T-cell (primary cell): ENCODE measurements around the gene RFX4. TPM values are rescaled to one million over a fixed set of nuclear protein-coding genes. Genes with fewer than 3 reads are reported as not detected.
"Not testable (repeated sequence)": the region's sequence is repeated elsewhere in the genome, so short reads cannot be mapped to it uniquely, and the experiment has no call there.

Source experiments
- ATAC-seq, 4 experiments: fragments of 200-7000 bp in 3 of 4; fragments of 150-1000 bp in 1 of 4; cut with Tn5 transposase; replicated peaks in 1 of 4; 1 replicate in 3 of 4; 2 replicates in 1 of 4; pipeline ENCODE4 v1.10.0; 2021; ENCODE audit warnings: moderate library complexity in 3 of 4, mild to moderate bottlenecking in 2 of 4, moderate number of reproducible peaks in 1 of 4
- CTCF ChIA-PET, 2 donors: fragments of 300-600 bp; sonication (Branson Sonifier 250); formaldehyde crosslinking; loops; one replicate each; lab custom pipeline; 2022; ENCODE audit warnings: antibody characterized with exemption in 2 of 2; lab: Charles Lee
- POLR2A ChIA-PET, 2 donors: fragments of 300-600 bp; sonication (Branson Sonifier 250); formaldehyde crosslinking; loops; one replicate each; lab custom pipeline; 2022; ENCODE audit warnings: antibody characterized with exemption in 2 of 2; lab: Charles Lee
- DNase-seq, 35 experiments: peaks; one replicate each; pipeline versions ENCODE4 v3.0.0 to v3.0.0-alpha.2; 2013 to 2023
- H3K27ac ChIP-seq: one replicate; pipeline ENCODE4 v1.5.1; 2013; ENCODE audit warnings: low read length
- H3K27me3 ChIP-seq, 2 experiments: replicated peaks in 1 of 2; 1 replicate in 1 of 2; 2 replicates in 1 of 2; pipeline versions ENCODE4 v1.6.1 to v1.7.0; 2013; ENCODE audit warnings: low read length in 1 of 2, mixed read lengths in 1 of 2; ENCODE audit not compliant: control insufficient read depth in 2 of 2, insufficient read depth in 2 of 2; ENCODE audit errors: extremely low read depth in 1 of 2
- H3K36me3 ChIP-seq, 2 donors: 1 replicate in 1 of 2; 2 replicates in 1 of 2; pipeline versions ENCODE4 v1.6.1 to v1.7.0; 2013; ENCODE audit warnings: low read length in 1 of 2; ENCODE audit not compliant: control insufficient read depth in 2 of 2, insufficient read depth in 1 of 2; ENCODE audit errors: extremely low read depth in 1 of 2
- H3K4me1 ChIP-seq, 2 experiments: 1 replicate in 1 of 2; 2 replicates in 1 of 2; pipeline versions ENCODE4 v1.6.1 to v1.7.0; 2013; ENCODE audit warnings: low read length in 2 of 2, mixed read lengths in 1 of 2; ENCODE audit not compliant: insufficient read depth in 2 of 2, control insufficient read depth in 1 of 2; ENCODE audit errors: extremely low read depth in 1 of 2
- H3K4me3 ChIP-seq, 2 donors: 1 replicate in 1 of 2; 2 replicates in 1 of 2; pipeline versions ENCODE4 v1.5.1 to v1.7.0; 2013; ENCODE audit warnings: mild to moderate bottlenecking in 2 of 2, low read length in 1 of 2, moderate library complexity in 1 of 2; ENCODE audit not compliant: control insufficient read depth in 1 of 2; ENCODE audit errors: extremely low read depth in 1 of 2
- H3K9me3 ChIP-seq: 2 replicates; pipeline ENCODE4 v1.7.0; 2013
- H3K27ac Mint-ChIP-seq, 2 donors: one replicate each; pipeline ENCODE4 v1.8.0; 2020 to 2021; ENCODE audit warnings: mild to moderate bottlenecking in 2 of 2, mixed read lengths in 2 of 2
- H3K27me3 Mint-ChIP-seq, 2 donors: one replicate each; pipeline ENCODE4 v1.8.0; 2021 to 2022; ENCODE audit warnings: mixed read lengths in 2 of 2
- H3K36me3 Mint-ChIP-seq: one replicate; pipeline ENCODE4 v1.8.0; 2021; ENCODE audit warnings: mixed read lengths
- H3K4me1 Mint-ChIP-seq, 3 donors: one replicate each; pipeline ENCODE4 v1.8.0; 2020 to 2022; ENCODE audit warnings: mixed read lengths in 3 of 3, mild to moderate bottlenecking in 1 of 3
- H3K4me3 Mint-ChIP-seq, 3 donors: one replicate each; pipeline ENCODE4 v1.8.0; 2020 to 2022; ENCODE audit warnings: mild to moderate bottlenecking in 3 of 3, mixed read lengths in 3 of 3, moderate library complexity in 3 of 3
- H3K9me3 Mint-ChIP-seq, 3 donors: one replicate each; pipeline ENCODE4 v1.8.0; 2020 to 2022; ENCODE audit warnings: mixed read lengths in 3 of 3
- WGBS: methylation state at CpG from one replicate; pipeline ENCODE4 v1.1.5; 2013; ENCODE audit warnings: missing lambda C conversion rate; ENCODE audit not compliant: insufficient coverage; 5-methylcytosine and 5-hydroxymethylcytosine counted together
- total RNA-seq, 35 experiments: library from RNA in 6 of 35; stranded (reverse) in 6 of 35; fragments of 120-200 nt in 1 of 35; gene quantifications; one replicate each; pipeline versions ENCODE4 v1.2.1 to v1.2.4 and lab custom pipeline; 2013 to 2026

The RFX4 gene
- total RNA-seq, 5 donors from 2014 or later (not counting 1 experiment from before 2014, with no cell fraction given), result not detected

DNA sequence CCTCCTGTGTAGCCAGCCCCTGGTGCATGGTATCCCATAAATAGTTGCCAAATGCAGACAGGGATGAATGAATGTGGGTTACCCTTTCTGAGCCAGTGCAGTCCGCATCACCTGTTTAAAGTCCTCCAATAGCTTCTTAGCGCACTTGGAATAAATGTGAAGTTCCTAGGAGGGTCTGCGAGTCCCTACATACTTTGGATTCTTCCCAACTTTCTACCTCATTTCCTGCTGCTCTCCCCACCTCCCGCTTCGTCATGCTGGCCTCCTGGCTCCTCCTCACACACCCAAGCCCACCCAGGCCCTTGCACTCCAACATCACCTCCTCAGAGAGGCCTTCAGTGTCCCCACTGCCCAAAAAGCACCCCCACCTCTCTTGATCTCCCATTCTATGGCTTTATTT is 17.7 kb downstream of the RFX4 start:
- H3K9me3 ChIP-seq, result no peaks in the 10 kb centered on the region
- no peak overlapping the region for H3K4me3 Mint-ChIP-seq
- 75% methylated on average over 2 of the region's 5 CpGs for WGBS
- CTCF ChIA-PET, result no interaction called here
- H3K4me3 ChIP-seq, result no peak overlapping the region
- H3K9me3 Mint-ChIP-seq, result no peaks in the 10 kb centered on the region
- no peaks in the 10 kb centered on the region for H3K4me1 Mint-ChIP-seq
- no peaks in the 10 kb centered on the region for H3K4me1 ChIP-seq
- H3K27ac Mint-ChIP-seq, result no peak overlapping the region
- H3K27ac ChIP-seq, result no peak overlapping the region
- H3K27me3 ChIP-seq, result peaks cover 2 to 5% of the 10 kb centered on the region in 2 experiments
- no peaks in the 10 kb centered on the region for H3K36me3 ChIP-seq
- DNase-seq (no peak), ATAC-seq (no peak)
- POLR2A ChIA-PET, result no interaction called here
- no peaks in the 10 kb centered on the region for H3K36me3 Mint-ChIP-seq
- peaks cover 16 to 17% of the 10 kb centered on the region in 2 donors for H3K27me3 Mint-ChIP-seq

DNA sequence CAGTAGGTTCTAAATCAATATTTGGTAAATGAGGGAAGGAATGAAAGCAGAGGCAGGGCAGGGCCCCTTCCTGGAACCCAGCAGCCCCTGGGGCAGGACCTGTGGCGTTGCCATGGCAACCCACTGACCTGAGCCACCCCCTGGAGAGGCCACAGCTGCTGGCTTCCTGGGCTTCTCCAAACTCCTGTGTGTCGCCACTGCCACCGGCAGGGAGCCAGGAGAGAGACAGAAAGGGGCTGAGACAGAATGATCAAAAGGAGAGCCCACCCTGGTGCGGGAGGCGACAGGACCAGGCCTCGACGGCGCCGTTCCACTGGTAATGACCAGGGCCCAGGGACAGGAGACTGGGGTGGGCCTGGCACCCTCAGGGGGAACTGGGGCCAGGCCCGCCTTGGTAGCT is 18.2 kb downstream of the RFX4 start:
- no peak for DNase-seq
- H3K4me1 ChIP-seq, result no peaks in the 10 kb centered on the region
- ChIA-PET CTCF (no interaction called here), POLR2A (no interaction called here)
- no peaks in the 10 kb centered on the region for H3K9me3 Mint-ChIP-seq
- H3K4me3 Mint-ChIP-seq, result no peak overlapping the region
- peaks cover 0 to 5% of the 10 kb centered on the region in 2 experiments for H3K27me3 ChIP-seq
- no peaks in the 10 kb centered on the region for H3K4me1 Mint-ChIP-seq
- H3K27ac Mint-ChIP-seq, result no peak overlapping the region
- no peak overlapping the region for H3K27ac ChIP-seq
- peaks cover 18 to 20% of the 10 kb centered on the region in 2 donors for H3K27me3 Mint-ChIP-seq
- ATAC-seq, result no peak
- 81% methylated on average over 10 of the region's 10 CpGs for WGBS
- no peaks in the 10 kb centered on the region for H3K36me3 ChIP-seq
- H3K9me3 ChIP-seq, result no peaks in the 10 kb centered on the region
- no peaks in the 10 kb centered on the region for H3K36me3 Mint-ChIP-seq
- no peak overlapping the region for H3K4me3 ChIP-seq

GRCh38 chr12:106601496-106601895 is 18.7 kb downstream of the RFX4 start:
- Histone ChIP-seq H3K27me3 (peaks cover 0 to 5% of the 10 kb centered on the region in 2 experiments), H3K27ac (no peak overlapping the region), H3K4me1 (no peaks in the 10 kb centered on the region), H3K36me3 (no peaks in the 10 kb centered on the region), H3K9me3 (no peaks in the 10 kb centered on the region), H3K4me3 (no peak overlapping the region)
- Mint-ChIP-seq H3K4me3 (no peak overlapping the region), H3K36me3 (no peaks in the 10 kb centered on the region), H3K9me3 (no peaks in the 10 kb centered on the region), H3K27me3 (peaks cover 20 to 21% of the 10 kb centered on the region in 2 donors), H3K4me1 (no peaks in the 10 kb centered on the region), H3K27ac (no peak overlapping the region)
- no peak for DNase-seq
- CTCF ChIA-PET, result no interaction called here
- WGBS, result 84% methylated on average over 11 of the region's 11 CpGs
- ATAC-seq, result no peak
- POLR2A ChIA-PET, result no interaction called here

GRCh38 chr12:106602076-106602475 is 19.3 kb downstream of the RFX4 start:
- ATAC-seq (no peak), DNase-seq (no peak)
- Mint-ChIP-seq H3K27ac (no peak overlapping the region), H3K4me3 (no peak overlapping the region), H3K36me3 (no peaks in the 10 kb centered on the region), H3K27me3 (peaks cover 18 to 22% of the 10 kb centered on the region in 2 donors), H3K9me3 (no peaks in the 10 kb centered on the region), H3K4me1 (no peaks in the 10 kb centered on the region)
- H3K4me1 ChIP-seq, result no peaks in the 10 kb centered on the region
- POLR2A ChIA-PET, result no interaction called here
- no peaks in the 10 kb centered on the region for H3K9me3 ChIP-seq
- peaks cover 0 to 5% of the 10 kb centered on the region in 2 experiments for H3K27me3 ChIP-seq
- 81% methylated on average over 3 of the region's 4 CpGs for WGBS
- H3K27ac ChIP-seq, result no peak overlapping the region
- no peaks in the 10 kb centered on the region for H3K36me3 ChIP-seq
- CTCF ChIA-PET, result no interaction called here
- H3K4me3 ChIP-seq, result no peak overlapping the region

DNA sequence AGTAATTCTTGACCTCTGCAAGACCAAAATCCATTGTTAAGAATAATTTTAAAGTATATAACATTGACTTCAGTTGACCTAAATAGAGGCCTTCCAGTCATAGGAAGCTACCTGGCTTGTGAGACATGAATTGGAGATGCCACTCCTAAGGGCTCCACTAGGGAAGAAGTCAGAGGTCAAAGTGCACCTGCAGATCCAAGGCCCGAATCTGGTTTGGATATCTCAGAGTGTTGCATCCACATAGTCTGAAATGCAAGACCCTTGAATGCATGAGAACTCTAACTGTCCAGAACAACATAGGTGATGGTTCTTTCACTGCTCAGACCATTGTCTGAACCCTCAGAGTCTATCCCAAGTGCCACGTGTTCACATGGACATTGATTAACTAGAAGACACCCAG is 22.4 kb downstream of the RFX4 start:
- H3K27me3 Mint-ChIP-seq, result peaks cover 17% of the 10 kb centered on the region in 2 donors
- H3K4me3 Mint-ChIP-seq, result no peak overlapping the region
- H3K27ac Mint-ChIP-seq, result no peak overlapping the region
- no peak overlapping the region for H3K4me3 ChIP-seq
- POLR2A ChIA-PET, result no interaction called here
- WGBS, result 69% methylated on average over 1 of the region's 2 CpGs
- H3K27ac ChIP-seq, result no peak overlapping the region
- ATAC-seq (no peak), DNase-seq (no peak)
- no peaks in the 10 kb centered on the region for H3K36me3 Mint-ChIP-seq
- H3K27me3 ChIP-seq, result peaks cover 0 to 5% of the 10 kb centered on the region in 2 experiments
- CTCF ChIA-PET, result no interaction called here
- H3K36me3 ChIP-seq, result no peaks in the 10 kb centered on the region
- no peaks in the 10 kb centered on the region for H3K4me1 Mint-ChIP-seq
- peaks cover under 1 to 1% (median 1%) of the 10 kb centered on the region in 3 donors for H3K9me3 Mint-ChIP-seq
- H3K4me1 ChIP-seq, result no peaks in the 10 kb centered on the region
- no peaks in the 10 kb centered on the region for H3K9me3 ChIP-seq

DNA sequence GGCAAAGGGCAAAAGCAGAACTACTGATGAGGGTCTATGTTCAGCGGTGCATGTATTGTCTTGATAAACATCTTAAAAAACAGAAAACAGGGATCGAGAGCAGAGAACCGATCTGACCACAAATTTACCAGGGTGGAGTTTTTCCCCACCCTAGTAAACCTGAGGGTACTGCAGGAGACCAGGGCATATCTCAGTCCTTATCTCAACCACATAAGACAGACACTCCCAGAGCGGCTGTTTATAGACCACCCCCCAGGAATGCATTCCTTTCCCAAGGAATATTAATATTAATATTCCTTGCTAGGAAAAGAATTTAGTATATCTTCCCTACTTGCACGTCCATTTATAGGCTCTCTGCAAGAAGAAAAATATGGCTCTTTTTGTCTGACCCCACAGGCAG is 37.8 kb downstream of the RFX4 start:
- DNase-seq, H3K4me3 Mint-ChIP-seq, ATAC-seq, H3K36me3 ChIP-seq, H3K36me3 Mint-ChIP-seq, H3K27me3 ChIP-seq, H3K4me1 ChIP-seq, POLR2A ChIA-PET, H3K4me1 Mint-ChIP-seq, CTCF ChIA-PET, H3K4me3 ChIP-seq, H3K27ac ChIP-seq, H3K9me3 ChIP-seq, H3K27ac Mint-ChIP-seq: not testable (repeated sequence)
- WGBS, result 83% methylated on average over 3 of the region's 5 CpGs
- peaks cover 10 to 29% (median 24%) of the 10 kb centered on the region in 3 donors for H3K9me3 Mint-ChIP-seq
- peaks cover 28% of the 10 kb centered on the region in 2 donors for H3K27me3 Mint-ChIP-seq

GRCh38 chr12:106625976-106626375 is 43.2 kb downstream of the RFX4 start:
- H3K4me3 Mint-ChIP-seq, result no peak overlapping the region
- Histone ChIP-seq H3K27ac (no peak overlapping the region), H3K4me3 (no peak overlapping the region), H3K9me3 (no peaks in the 10 kb centered on the region), H3K4me1 (no peaks in the 10 kb centered on the region), H3K27me3 (no peaks in the 10 kb centered on the region), H3K36me3 (no peaks in the 10 kb centered on the region)
- H3K27ac Mint-ChIP-seq, result no peak overlapping the region
- peaks cover 0 to 9% (median 9%) of the 10 kb centered on the region in 3 donors for H3K9me3 Mint-ChIP-seq
- H3K36me3 Mint-ChIP-seq, result no peaks in the 10 kb centered on the region
- ChIA-PET POLR2A (no interaction called here), CTCF (no interaction called here)
- H3K27me3 Mint-ChIP-seq, result peaks cover 7 to 14% of the 10 kb centered on the region in 2 donors
- ATAC-seq (no peak), DNase-seq (no peak)
- no peaks in the 10 kb centered on the region for H3K4me1 Mint-ChIP-seq
